H9 (cell line): ENCODE measurements around the gene OR52N1. TPM values are rescaled to one million over a fixed set of nuclear protein-coding genes. Genes with fewer than 3 reads are reported as not detected.

ENCODE experiments used
- DNase-seq: peaks from one replicate; pipeline ENCODE4 v3.0.0-alpha.2; 2017
- H2AFZ ChIP-seq: one replicate; pipeline ENCODE4 v1.6.1; 2013; ENCODE audit warnings: mild to moderate bottlenecking, low read length, control low read depth, moderate library complexity
- H2AK5ac ChIP-seq: 2 replicates; pipeline ENCODE4 v1.6.1; 2013; ENCODE audit warnings: low read length, control low read depth, mixed read lengths; ENCODE audit not compliant: insufficient read length
- H2BK120ac ChIP-seq: one replicate; pipeline ENCODE4 v1.6.1; 2013; ENCODE audit warnings: low read depth, mild to moderate bottlenecking, low read length, control low read depth, inconsistent platforms; ENCODE audit not compliant: poor library complexity, severe bottlenecking
- H2BK12ac ChIP-seq: 2 replicates; pipeline ENCODE4 v1.6.1; 2013; ENCODE audit warnings: low read length, control low read depth, mixed read lengths, low read depth; ENCODE audit not compliant: insufficient read length
- H2BK15ac ChIP-seq: 2 replicates; pipeline ENCODE4 v1.6.1; 2013; ENCODE audit warnings: low read depth, low read length, control low read depth
- H2BK20ac ChIP-seq: one replicate; pipeline ENCODE4 v1.6.1; 2013; ENCODE audit warnings: low read depth, mild to moderate bottlenecking, low read length, control low read depth, inconsistent platforms; ENCODE audit not compliant: poor library complexity, severe bottlenecking
- H2BK5ac ChIP-seq: 2 replicates; pipeline ENCODE4 v1.6.1; 2013; ENCODE audit warnings: low read length, control low read depth, mixed read lengths; ENCODE audit not compliant: insufficient read length
- H3K14ac ChIP-seq: 2 replicates; pipeline ENCODE4 v1.6.1; 2013; ENCODE audit warnings: low read length, control low read depth; ENCODE audit not compliant: insufficient read depth
- H3K18ac ChIP-seq: 2 replicates; pipeline ENCODE4 v1.6.1; 2013; ENCODE audit warnings: low read depth, mild to moderate bottlenecking, mixed read lengths, low read length, control low read depth; ENCODE audit not compliant: insufficient read length
- H3K23ac ChIP-seq: 2 replicates; pipeline ENCODE4 v1.6.1; 2013; ENCODE audit warnings: low read length, control low read depth, mixed read lengths, low read depth; ENCODE audit not compliant: insufficient read length
- H3K23me2 ChIP-seq: 2 replicates; pipeline ENCODE4 v1.6.1; 2013; ENCODE audit warnings: low read depth, mild to moderate bottlenecking, mixed read lengths, low read length, control low read depth; ENCODE audit not compliant: insufficient read length, poor library complexity, severe bottlenecking
- H3K27ac ChIP-seq: 2 replicates; pipeline ENCODE4 v1.5.1; 2013; ENCODE audit warnings: low read length, control low read depth, mixed read lengths, low read depth; ENCODE audit not compliant: insufficient read length
- H3K27me3 ChIP-seq: 2 replicates; pipeline ENCODE4 v1.6.1; 2013; ENCODE audit warnings: low read length, control low read depth, inconsistent platforms; ENCODE audit not compliant: insufficient read depth
- H3K4ac ChIP-seq: 2 replicates; pipeline ENCODE4 v1.6.1; 2013; ENCODE audit warnings: low read depth, mild to moderate bottlenecking, control low read depth, inconsistent platforms, low read length, moderate library complexity
- H3K4me1 ChIP-seq: 2 replicates; pipeline ENCODE4 v1.6.1; 2013; ENCODE audit warnings: low read length, control low read depth, inconsistent platforms; ENCODE audit not compliant: insufficient read depth
- H3K4me2 ChIP-seq: 2 replicates; pipeline ENCODE4 v1.6.1; 2013; ENCODE audit warnings: low read length, control low read depth, mixed read lengths; ENCODE audit not compliant: insufficient read length, insufficient read depth
- H3K56ac ChIP-seq: 2 replicates; pipeline ENCODE4 v1.6.1; 2013; ENCODE audit warnings: low read depth, mild to moderate bottlenecking, mixed read lengths, low read length, control low read depth; ENCODE audit not compliant: insufficient read length
- H3K79me1 ChIP-seq: 2 replicates; pipeline ENCODE4 v1.6.1; 2013; ENCODE audit warnings: low read depth, mild to moderate bottlenecking, moderate library complexity, low read length, control low read depth, inconsistent platforms; ENCODE audit not compliant: insufficient read depth, poor library complexity, severe bottlenecking
- H3K79me2 ChIP-seq: 2 replicates; pipeline ENCODE4 v1.6.1; 2013; ENCODE audit warnings: low read length, control low read depth, inconsistent platforms; ENCODE audit not compliant: insufficient read depth
- H3K9ac ChIP-seq: 2 replicates; pipeline ENCODE4 v1.6.1; 2013; ENCODE audit warnings: low read length, control low read depth, mixed read lengths; ENCODE audit not compliant: insufficient read length; ENCODE audit errors: extremely low read depth
- H3K9me3 ChIP-seq: one replicate; pipeline ENCODE4 v1.6.1; 2013; ENCODE audit warnings: low read depth, low read length, inconsistent platforms; ENCODE audit not compliant: control insufficient read depth
- H3T11ph ChIP-seq: one replicate; pipeline ENCODE4 v1.6.1; 2013; ENCODE audit warnings: mild to moderate bottlenecking, low read length, control low read depth, inconsistent platforms
- H4K20me1 ChIP-seq: one replicate; pipeline ENCODE4 v1.6.1; 2013; ENCODE audit not compliant: control insufficient read depth, insufficient read length, insufficient read depth
- H4K5ac ChIP-seq: 2 replicates; pipeline ENCODE4 v1.6.1; 2013; ENCODE audit warnings: low read depth, mild to moderate bottlenecking, mixed read lengths, low read length, control low read depth; ENCODE audit not compliant: insufficient read length
- H4K8ac ChIP-seq: replicated peaks from 2 replicates; pipeline ENCODE4 v1.6.1; 2013; ENCODE audit warnings: low read length, control low read depth, mixed read lengths, low read depth; ENCODE audit not compliant: insufficient read length
- H4K91ac ChIP-seq: 2 replicates; pipeline ENCODE4 v1.6.1; 2013; ENCODE audit warnings: low read depth, mild to moderate bottlenecking, moderate library complexity, mixed read lengths, low read length, control low read depth; ENCODE audit not compliant: insufficient read length
- H3K27ac Mint-ChIP-seq, 3 experiments: 2 replicates in 2 of 3; 3 replicates in 1 of 3; pipeline ENCODE4 v1.8.0; 2020 to 2021; ENCODE audit warnings: mixed read lengths in 3 of 3, mild to moderate bottlenecking in 1 of 3, moderate library complexity in 1 of 3
- H3K27me3 Mint-ChIP-seq: 2 replicates; pipeline ENCODE4 v1.8.0; 2021; ENCODE audit warnings: low read depth, mild to moderate bottlenecking, moderate library complexity, mixed read lengths
- H3K36me3 Mint-ChIP-seq, 3 experiments: 2 replicates in 2 of 3; 3 replicates in 1 of 3; pipeline ENCODE4 v1.8.0; 2020 to 2021; ENCODE audit warnings: low read depth in 3 of 3, mixed read lengths in 3 of 3; ENCODE audit not compliant: insufficient read depth in 1 of 3
- H3K4me1 Mint-ChIP-seq, 2 experiments: 2 replicates each; pipeline ENCODE4 v1.8.0; 2020; ENCODE audit warnings: mixed read lengths in 2 of 2
- H3K4me3 Mint-ChIP-seq, 2 experiments: 2 replicates in 1 of 2; 3 replicates in 1 of 2; pipeline ENCODE4 v1.8.0; 2020 to 2021; ENCODE audit warnings: mild to moderate bottlenecking in 2 of 2, mixed read lengths in 2 of 2, moderate library complexity in 1 of 2
- H3K9me3 Mint-ChIP-seq, 2 experiments: 2 replicates in 1 of 2; 3 replicates in 1 of 2; pipeline ENCODE4 v1.8.0; 2020; ENCODE audit warnings: mild to moderate bottlenecking in 2 of 2, mixed read lengths in 2 of 2, moderate library complexity in 1 of 2
- WGBS: extraction: QIAGEN DNeasy Blood & Tissue Kit; methylation state at CpG from one replicate; pipeline ENCODE4 v1.1.7; 2013; ENCODE audit warnings: missing lambda C conversion rate, low lambda C conversion rate, mixed read lengths; ENCODE audit not compliant: insufficient read length; ENCODE audit errors: extremely low coverage; 5-methylcytosine and 5-hydroxymethylcytosine counted together
- total RNA-seq: library from RNA; stranded (reverse); gene quantifications from 2 replicates; pipeline ENCODE4 v1.2.1, GENCODE V29; 2021
- TF ChIP-seq, protein P1 (sequence below): fragments of 200-600 bp; sonication (generic); conservative IDR thresholded peaks from 3 replicates; pipeline ENCODE4 v1.8.0; 2021; ENCODE audit warnings: antibody characterized with exemption, mild to moderate bottlenecking

Gene OR52N1
- total RNA-seq, 1 experiment from 2014 or later = not detected

DNA sequence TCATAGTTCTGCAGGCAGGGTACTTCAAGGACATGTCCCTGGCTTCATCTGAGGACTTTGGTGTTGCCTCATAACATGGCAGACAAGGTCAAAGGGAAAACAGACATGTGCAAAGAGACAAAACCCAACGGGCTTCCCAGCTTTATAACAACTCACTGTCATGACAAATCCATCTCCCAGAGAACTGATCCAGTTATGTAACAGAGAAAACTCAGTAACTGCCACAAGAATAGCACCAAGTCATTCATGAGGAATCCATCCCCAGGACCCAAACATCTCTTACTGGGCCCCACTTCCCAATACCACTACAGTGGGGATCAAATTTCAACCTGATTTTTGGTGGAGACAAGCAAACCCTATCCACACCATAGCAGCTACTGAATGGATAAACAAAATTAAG is 24.0 kb downstream of the OR52N1 start:
- Mint-ChIP-seq H3K36me3 (no peaks in the 10 kb centered on the region), H3K4me3 (no peak overlapping the region), H3K4me1 (peaks cover 0 to 2% of the 10 kb centered on the region in 2 experiments; a peak in 1 of 4 replicates), H3K27ac (no peak overlapping the region), H3K9me3 (no peaks in the 10 kb centered on the region), H3K27me3 (no peaks in the 10 kb centered on the region)
- no peaks in the 10 kb centered on the region for H3K27me3 ChIP-seq
- H2BK12ac ChIP-seq = no peak overlapping the region
- H3K23me2 ChIP-seq = no peaks in the 10 kb centered on the region
- no peaks in the 10 kb centered on the region for H4K20me1 ChIP-seq
- H3K4me2 ChIP-seq = no peak overlapping the region
- H3K23ac ChIP-seq = no peak overlapping the region
- no peak overlapping the region for H3K27ac ChIP-seq
- H2BK20ac ChIP-seq = no peak overlapping the region
- no peak overlapping the region for H3K56ac ChIP-seq
- TF ChIP-seq, protein P1, sequence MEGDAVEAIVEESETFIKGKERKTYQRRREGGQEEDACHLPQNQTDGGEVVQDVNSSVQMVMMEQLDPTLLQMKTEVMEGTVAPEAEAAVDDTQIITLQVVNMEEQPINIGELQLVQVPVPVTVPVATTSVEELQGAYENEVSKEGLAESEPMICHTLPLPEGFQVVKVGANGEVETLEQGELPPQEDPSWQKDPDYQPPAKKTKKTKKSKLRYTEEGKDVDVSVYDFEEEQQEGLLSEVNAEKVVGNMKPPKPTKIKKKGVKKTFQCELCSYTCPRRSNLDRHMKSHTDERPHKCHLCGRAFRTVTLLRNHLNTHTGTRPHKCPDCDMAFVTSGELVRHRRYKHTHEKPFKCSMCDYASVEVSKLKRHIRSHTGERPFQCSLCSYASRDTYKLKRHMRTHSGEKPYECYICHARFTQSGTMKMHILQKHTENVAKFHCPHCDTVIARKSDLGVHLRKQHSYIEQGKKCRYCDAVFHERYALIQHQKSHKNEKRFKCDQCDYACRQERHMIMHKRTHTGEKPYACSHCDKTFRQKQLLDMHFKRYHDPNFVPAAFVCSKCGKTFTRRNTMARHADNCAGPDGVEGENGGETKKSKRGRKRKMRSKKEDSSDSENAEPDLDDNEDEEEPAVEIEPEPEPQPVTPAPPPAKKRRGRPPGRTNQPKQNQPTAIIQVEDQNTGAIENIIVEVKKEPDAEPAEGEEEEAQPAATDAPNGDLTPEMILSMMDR = no peak
- H3K18ac ChIP-seq = no peak overlapping the region
- no peak for DNase-seq
- WGBS = no CpG with 5 or more reads among the region's 1 CpG
- no peaks in the 10 kb centered on the region for H3K79me2 ChIP-seq
- H3K4me1 ChIP-seq = no peaks in the 10 kb centered on the region
- H2AFZ ChIP-seq = no peak overlapping the region
- no peaks in the 10 kb centered on the region for H3K79me1 ChIP-seq
- H4K91ac ChIP-seq = no peak overlapping the region
- no peak overlapping the region for H2AK5ac ChIP-seq
- no peak overlapping the region for H3K4ac ChIP-seq
- H2BK5ac ChIP-seq = no peak overlapping the region
- no peak overlapping the region for H2BK120ac ChIP-seq
- no peaks in the 10 kb centered on the region for H3K9me3 ChIP-seq
- H4K8ac ChIP-seq = no peak overlapping the region
- no peak overlapping the region for H4K5ac ChIP-seq
- no peak overlapping the region for H3T11ph ChIP-seq
- no peak overlapping the region for H3K9ac ChIP-seq
- no peak overlapping the region for H2BK15ac ChIP-seq
- no peak overlapping the region for H3K14ac ChIP-seq
